HL-60 (cell line): Measurements from ENCODE around the gene PDK2.
"Not testable (repeated sequence)": the region's sequence is repeated elsewhere in the genome, so short reads cannot be mapped to it uniquely, and the experiment has no call there.

Source experiments
- DNase-seq, 2 experiments: peaks; one replicate each; pipeline ENCODE4 v3.0.0-alpha.2; 2010 to 2020; ENCODE audit warnings: low read depth in 1 of 2, low spot score in 1 of 2
- H3K27ac ChIP-seq: fragments of 250-450 bp; sonication (Bioruptor Pico); replicated peaks from 2 replicates; pipeline ENCODE4 v1.5.1; 2020; ENCODE audit warnings: mild to moderate bottlenecking, moderate library complexity
- H3K27me3 ChIP-seq: fragments of 250-450 bp; sonication (Bioruptor Pico); 2 replicates; pipeline ENCODE4 v1.5.1; 2021; ENCODE audit warnings: mild to moderate bottlenecking, moderate library complexity; ENCODE audit not compliant: insufficient read depth, poor library complexity, severe bottlenecking
- H3K4me3 ChIP-seq: replicated peaks from 2 replicates; pipeline ENCODE4 v1.5.1; 2011; ENCODE audit warnings: mild to moderate bottlenecking, control low read depth, low read length; ENCODE audit not compliant: insufficient read depth
- CTCF ChIP-seq: IDR thresholded peaks from one replicate; pipeline ENCODE4 v1.5.1; 2011; ENCODE audit warnings: low read length, control low read depth, inconsistent platforms; ENCODE audit not compliant: insufficient read depth
- GABPA ChIP-seq: IDR thresholded peaks from 2 replicates; pipeline ENCODE4 v1.6.1; 2012; ENCODE audit warnings: low read depth
- POLR2AphosphoS5 ChIP-seq: IDR thresholded peaks from 2 replicates; pipeline ENCODE4 v1.6.1; 2012; ENCODE audit warnings: low read depth
- SPI1 ChIP-seq: IDR thresholded peaks from 2 replicates; pipeline ENCODE4 v1.6.1; 2012; ENCODE audit warnings: low read depth, mild to moderate bottlenecking, borderline replicate concordance
- TF ChIP-seq, protein P1 (sequence below): IDR thresholded peaks from 2 replicates; pipeline ENCODE4 v1.6.1; 2012; ENCODE audit warnings: low read depth; ENCODE audit not compliant: insufficient replicate concordance

The PDK2 gene

GRCh38 chr17:50058296-50058953 lies 36.7 kb upstream of the PDK2 start:
- Histone ChIP-seq H3K27ac (no peak overlapping the region), H3K27me3 (peaks cover 56% of the 10 kb centered on the region), H3K4me3 (no peak overlapping the region)
- no peak for TF ChIP-seq SPI1
- DNase-seq, result no peak

DNA sequence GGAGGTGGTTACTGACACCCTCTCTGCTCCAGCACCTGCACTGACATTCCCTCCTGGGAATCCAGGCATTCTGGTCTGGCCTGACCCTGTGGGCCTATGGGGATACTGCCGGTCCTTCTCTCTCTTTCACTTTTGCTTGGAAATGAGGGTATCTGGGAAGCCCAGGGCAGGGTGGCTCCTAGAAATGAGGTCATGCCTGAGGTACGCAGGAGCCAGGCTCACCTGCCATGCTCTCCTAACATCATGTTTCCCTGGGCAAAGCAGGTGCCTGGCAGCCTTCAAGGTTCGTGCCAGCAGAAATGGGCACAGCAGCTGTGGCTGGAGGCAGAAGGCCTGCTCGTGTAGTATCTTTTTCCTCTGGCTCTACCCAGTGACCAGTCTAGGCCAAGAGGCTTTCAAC lies 35.9 kb upstream of the PDK2 start:
- no peak overlapping the region for H3K4me3 ChIP-seq
- no peak for DNase-seq
- no peak for TF ChIP-seq POLR2AphosphoS5
- TF ChIP-seq GABPA, result no peak
- TF ChIP-seq SPI1, result no peak
- TF ChIP-seq, protein P1, sequence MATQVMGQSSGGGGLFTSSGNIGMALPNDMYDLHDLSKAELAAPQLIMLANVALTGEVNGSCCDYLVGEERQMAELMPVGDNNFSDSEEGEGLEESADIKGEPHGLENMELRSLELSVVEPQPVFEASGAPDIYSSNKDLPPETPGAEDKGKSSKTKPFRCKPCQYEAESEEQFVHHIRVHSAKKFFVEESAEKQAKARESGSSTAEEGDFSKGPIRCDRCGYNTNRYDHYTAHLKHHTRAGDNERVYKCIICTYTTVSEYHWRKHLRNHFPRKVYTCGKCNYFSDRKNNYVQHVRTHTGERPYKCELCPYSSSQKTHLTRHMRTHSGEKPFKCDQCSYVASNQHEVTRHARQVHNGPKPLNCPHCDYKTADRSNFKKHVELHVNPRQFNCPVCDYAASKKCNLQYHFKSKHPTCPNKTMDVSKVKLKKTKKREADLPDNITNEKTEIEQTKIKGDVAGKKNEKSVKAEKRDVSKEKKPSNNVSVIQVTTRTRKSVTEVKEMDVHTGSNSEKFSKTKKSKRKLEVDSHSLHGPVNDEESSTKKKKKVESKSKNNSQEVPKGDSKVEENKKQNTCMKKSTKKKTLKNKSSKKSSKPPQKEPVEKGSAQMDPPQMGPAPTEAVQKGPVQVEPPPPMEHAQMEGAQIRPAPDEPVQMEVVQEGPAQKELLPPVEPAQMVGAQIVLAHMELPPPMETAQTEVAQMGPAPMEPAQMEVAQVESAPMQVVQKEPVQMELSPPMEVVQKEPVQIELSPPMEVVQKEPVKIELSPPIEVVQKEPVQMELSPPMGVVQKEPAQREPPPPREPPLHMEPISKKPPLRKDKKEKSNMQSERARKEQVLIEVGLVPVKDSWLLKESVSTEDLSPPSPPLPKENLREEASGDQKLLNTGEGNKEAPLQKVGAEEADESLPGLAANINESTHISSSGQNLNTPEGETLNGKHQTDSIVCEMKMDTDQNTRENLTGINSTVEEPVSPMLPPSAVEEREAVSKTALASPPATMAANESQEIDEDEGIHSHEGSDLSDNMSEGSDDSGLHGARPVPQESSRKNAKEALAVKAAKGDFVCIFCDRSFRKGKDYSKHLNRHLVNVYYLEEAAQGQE, result no peak
- no peak for TF ChIP-seq CTCF
- peaks cover 48% of the 10 kb centered on the region for H3K27me3 ChIP-seq
- no peak overlapping the region for H3K27ac ChIP-seq

- H3K4me3 ChIP-seq, result no peak overlapping the region
- no peak for DNase-seq
- TF ChIP-seq GABPA, result no peak
- TF ChIP-seq, protein P1, result no peak
- TF ChIP-seq CTCF, result no peak
- TF ChIP-seq SPI1, result no peak
- TF ChIP-seq POLR2AphosphoS5, result no peak
- peaks cover 43% of the 10 kb centered on the region for H3K27me3 ChIP-seq
- H3K27ac ChIP-seq, result no peak overlapping the region
Measured at GRCh38 chr17:50059759-50060273, 35.3 kb upstream of the PDK2 start.

- DNase-seq, result no peak
- Histone ChIP-seq H3K27me3 (peaks cover 32% of the 10 kb centered on the region), H3K4me3 (no peak overlapping the region), H3K27ac (no peak overlapping the region)
- TF ChIP-seq POLR2AphosphoS5 (no peak), CTCF (no peak), GABPA (no peak), SPI1 (no peak)
- TF ChIP-seq, protein P1, result no peak
Measured at GRCh38 chr17:50060951-50061712, 34.0 kb upstream of the PDK2 start.

GRCh38 chr17:50061713-50062045 lies 33.5 kb upstream of the PDK2 start:
- H3K27ac ChIP-seq, DNase-seq, H3K4me3 ChIP-seq: not testable (repeated sequence)
- H3K27me3 ChIP-seq, result peaks cover 28% of the 10 kb centered on the region
